Choroid plexus epithelial cell (primary cell): ENCODE results near the gene PSMB2.
"Not testable (repeated sequence)": the region's sequence is repeated elsewhere in the genome, so short reads cannot be mapped to it uniquely, and the experiment has no call there.

Experiments used
- DNase-seq: peaks from one replicate; pipeline ENCODE4 v3.0.0-alpha.2; 2010; ENCODE audit warnings: low read depth
- H3K4me3 ChIP-seq: 2 replicates; pipeline ENCODE4 v1.5.1; 2011; ENCODE audit warnings: low read depth, mild to moderate bottlenecking, control low read depth, low read length, moderate library complexity
- TF ChIP-seq, protein P1 (sequence below): conservative IDR thresholded peaks from 2 replicates; pipeline ENCODE4 v1.5.1; 2011; ENCODE audit warnings: low read depth, mild to moderate bottlenecking, control low read depth, inconsistent platforms, low read length, moderate library complexity

PSMB2 gene

DNA sequence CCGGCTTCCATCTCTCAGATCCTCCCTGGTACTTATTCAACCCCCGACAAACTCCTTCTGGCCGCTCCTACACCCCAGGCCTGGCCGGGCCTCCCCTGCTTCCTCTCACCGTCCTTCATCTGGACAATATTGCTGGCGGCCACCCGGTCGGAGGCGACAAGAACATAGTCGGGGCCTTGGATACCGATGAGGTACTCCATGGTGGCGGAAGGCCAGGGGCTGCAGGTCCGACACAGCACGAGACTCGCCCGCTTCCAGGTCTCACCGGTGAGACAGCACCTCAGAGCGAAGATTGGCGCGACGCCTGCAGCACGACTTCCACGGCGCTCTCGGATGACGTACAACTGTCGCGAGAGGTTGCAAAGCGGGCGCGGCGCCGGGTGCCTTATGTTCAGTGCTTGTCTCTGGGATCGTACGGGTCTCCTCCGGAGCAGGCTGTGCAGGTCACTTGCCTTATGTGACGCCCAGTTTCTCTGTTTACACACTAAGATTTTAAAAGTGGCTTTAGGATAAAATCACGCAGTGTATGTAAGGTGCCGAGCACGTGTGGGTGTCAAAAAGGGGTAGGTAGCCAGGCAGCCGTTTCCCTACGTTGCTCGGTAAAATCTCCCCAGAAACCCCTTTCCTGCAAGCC, at the start of gene PSMB2:
TSS of gene PSMB2 (minus strand) at position 294 of the 634 bp plus-strand sequence. CDS start at position 200, 94 bp downstream.
- peak within 1 kb of the TSS; percentile 79 for H3K4me3 ChIP-seq
- TF ChIP-seq, protein P1, sequence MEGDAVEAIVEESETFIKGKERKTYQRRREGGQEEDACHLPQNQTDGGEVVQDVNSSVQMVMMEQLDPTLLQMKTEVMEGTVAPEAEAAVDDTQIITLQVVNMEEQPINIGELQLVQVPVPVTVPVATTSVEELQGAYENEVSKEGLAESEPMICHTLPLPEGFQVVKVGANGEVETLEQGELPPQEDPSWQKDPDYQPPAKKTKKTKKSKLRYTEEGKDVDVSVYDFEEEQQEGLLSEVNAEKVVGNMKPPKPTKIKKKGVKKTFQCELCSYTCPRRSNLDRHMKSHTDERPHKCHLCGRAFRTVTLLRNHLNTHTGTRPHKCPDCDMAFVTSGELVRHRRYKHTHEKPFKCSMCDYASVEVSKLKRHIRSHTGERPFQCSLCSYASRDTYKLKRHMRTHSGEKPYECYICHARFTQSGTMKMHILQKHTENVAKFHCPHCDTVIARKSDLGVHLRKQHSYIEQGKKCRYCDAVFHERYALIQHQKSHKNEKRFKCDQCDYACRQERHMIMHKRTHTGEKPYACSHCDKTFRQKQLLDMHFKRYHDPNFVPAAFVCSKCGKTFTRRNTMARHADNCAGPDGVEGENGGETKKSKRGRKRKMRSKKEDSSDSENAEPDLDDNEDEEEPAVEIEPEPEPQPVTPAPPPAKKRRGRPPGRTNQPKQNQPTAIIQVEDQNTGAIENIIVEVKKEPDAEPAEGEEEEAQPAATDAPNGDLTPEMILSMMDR, result no peak
- peak; percentile 98 for DNase-seq

DNA sequence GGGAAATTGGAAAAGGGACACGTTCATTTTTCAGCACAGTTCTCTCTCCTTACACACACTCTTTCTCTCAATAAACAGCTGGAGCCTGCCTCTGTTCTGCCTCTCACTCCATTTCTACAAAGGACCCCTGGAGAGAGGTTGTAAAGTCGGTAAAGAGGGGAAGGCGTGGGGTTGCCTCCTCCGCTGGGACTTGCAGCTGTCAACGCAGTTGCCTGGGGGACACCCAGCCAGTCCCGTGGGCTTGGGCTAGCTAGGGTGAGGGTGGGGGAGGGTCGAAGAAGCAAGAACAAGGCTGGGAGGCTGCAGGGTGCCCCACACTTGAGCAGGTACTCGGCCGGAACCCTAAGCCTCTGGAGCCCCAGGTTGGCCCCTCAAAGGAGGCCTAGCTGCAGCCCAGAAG, 49.8 kb upstream of the PSMB2 start:
- H3K4me3 ChIP-seq, result no peak overlapping the region
- DNase-seq, result peak; percentile 9
- TF ChIP-seq, protein P1, result no peak

DNA sequence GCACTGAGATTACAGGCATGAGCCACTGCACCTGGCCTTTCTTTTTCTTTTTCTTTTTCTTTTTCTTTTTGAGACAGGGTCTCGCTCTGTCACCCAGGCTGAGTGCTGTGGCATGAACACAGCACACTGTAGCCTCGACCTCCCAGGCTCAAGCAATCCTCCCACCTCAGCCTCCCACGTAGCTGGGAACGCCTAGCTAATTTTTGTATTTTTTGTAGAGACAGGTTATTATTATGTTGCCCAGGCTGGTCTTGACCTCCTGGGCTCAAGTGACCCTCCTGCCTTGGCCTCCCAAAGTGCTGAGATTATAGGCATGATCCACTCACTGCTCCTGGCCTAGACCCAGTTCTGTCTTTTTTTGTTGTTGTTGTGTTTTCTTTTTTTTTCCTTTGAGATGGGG, 48.8 kb upstream of the PSMB2 start:
- DNase-seq, H3K4me3 ChIP-seq: not testable (repeated sequence)

DNA sequence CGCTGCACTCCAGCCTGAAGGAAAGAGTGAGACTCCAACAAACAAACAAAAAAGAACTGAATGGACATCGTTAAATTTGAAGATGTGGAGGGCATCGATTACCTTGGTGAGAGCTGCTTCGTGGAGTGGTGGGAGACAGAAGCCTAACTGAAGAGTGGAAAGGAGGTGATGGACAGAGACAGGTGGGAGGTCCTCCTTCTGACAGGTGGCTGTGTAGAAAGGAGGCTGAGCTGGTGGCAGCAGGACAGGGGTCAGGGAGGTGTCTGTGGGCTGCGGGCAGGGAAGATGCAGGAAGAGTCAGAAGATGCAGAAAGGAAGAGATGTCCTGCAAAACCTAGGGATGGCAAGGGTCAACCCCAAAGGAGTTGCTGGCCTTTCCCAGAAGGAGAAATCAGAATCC, 46.8 kb upstream of the PSMB2 start:
- H3K4me3 ChIP-seq, result no peak overlapping the region
- TF ChIP-seq, protein P1, result no peak
- DNase-seq, result no peak

DNA sequence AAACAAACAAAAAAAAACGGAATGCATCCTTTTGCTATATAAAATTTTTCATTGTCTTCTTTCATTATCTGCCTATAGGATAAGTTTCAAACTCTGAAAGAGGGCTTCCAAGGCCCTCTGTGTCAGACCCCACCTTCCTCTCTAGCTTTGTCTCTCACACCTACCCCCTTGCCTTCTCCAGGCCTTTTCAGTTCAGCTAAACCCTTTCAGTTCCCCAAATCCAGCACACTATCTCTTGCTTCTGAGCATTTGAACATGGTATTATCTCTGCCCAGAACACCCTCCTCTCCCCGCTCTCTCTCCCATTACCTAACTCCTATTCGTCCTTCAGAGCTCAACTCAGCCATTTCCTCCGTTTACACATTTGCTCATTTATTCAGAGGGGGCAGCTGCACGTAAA, 41.7 kb upstream of the PSMB2 start:
- no peak overlapping the region for H3K4me3 ChIP-seq
- DNase-seq, result no peak
- TF ChIP-seq, protein P1, result no peak

DNA sequence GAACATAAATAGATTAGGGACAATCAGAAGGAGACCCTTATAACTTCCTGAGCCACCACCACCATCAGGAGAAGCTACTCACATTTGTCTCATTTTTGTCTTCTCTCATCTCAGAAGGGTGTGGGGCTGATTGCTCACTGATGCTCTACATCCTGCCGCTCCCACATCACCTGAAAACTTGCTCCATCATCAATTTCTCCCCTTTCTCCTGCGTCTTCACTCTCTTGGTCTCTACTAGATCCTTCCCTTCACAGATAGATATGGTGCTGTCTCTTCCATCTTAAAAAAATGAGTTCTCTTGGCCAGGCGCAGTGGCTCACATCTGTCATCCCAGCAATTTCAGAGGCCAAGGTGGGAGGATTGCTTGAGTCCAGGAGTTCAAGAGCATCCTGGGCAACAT, 38.9 kb upstream of the PSMB2 start:
- no peak for DNase-seq
- H3K4me3 ChIP-seq, result no peak overlapping the region
- TF ChIP-seq, protein P1, result no peak

DNA sequence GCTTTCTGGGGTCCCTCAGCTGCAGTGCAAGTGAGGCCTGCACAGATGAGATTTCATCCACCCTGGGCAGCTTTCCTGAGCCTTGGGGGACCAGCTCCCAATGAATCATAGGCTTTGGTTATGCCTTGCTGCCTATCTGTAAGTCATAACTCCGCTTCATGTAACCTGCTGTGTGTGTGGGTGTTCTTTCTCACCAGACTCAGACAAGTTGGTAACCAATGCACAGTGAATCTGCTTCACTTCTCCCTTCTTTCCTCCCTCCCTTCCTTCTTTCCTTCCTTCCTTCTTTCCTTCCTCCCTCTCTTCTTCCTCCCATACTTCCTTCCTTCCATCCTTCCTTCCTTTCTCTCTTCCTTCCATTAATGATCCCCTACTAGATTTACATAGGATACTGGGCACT, 34.4 kb upstream of the PSMB2 start:
- TF ChIP-seq, protein P1, result no peak
- peak; percentile 61 for DNase-seq

DNA sequence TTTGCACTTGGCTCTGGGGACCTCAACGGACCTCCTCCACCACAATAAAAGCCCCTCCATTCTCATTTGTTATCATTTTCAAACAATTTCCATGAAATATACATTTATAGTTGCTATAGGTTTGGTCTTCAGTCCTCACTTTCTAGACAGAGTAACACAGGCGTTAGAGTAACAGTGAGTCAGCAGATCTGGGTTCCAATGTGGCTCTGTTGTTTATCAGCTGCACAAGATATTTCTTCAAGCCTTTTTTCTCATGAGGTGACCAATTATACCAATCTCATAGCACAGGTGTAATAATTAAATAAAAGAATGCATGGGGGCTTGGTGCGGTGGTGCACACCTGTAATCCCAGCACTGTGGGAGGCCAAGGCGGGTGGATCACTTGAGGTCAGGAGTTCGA, 32.8 kb upstream of the PSMB2 start:
- no peak overlapping the region for H3K4me3 ChIP-seq
- TF ChIP-seq, protein P1, result no peak
- DNase-seq, result no peak

More for the DNA sequence above, 34.4 kb upstream of the PSMB2 start:
- no peak overlapping the region for H3K4me3 ChIP-seq
